Neural crest cell (in vitro differentiated cells): ENCODE measurements around the gene CNP. TPM values are rescaled to one million over a fixed set of nuclear protein-coding genes. Genes with fewer than 3 reads are reported as not detected.
"Not testable (repeated sequence)": the region's sequence is repeated elsewhere in the genome, so short reads cannot be mapped to it uniquely, and the experiment has no call there.

Experiments
- DNase-seq: peaks from one replicate; pipeline ENCODE4 v3.0.0; 2021; ENCODE audit warnings: low read depth, mixed read lengths, low spot score
- H3K27ac Mint-ChIP-seq: one replicate; pipeline ENCODE4 v1.8.0; 2021; ENCODE audit warnings: mild to moderate bottlenecking, mixed read lengths; ENCODE audit not compliant: unreplicated experiment
- H3K27me3 Mint-ChIP-seq: 2 replicates; pipeline ENCODE4 v1.8.0; 2021; ENCODE audit warnings: low read depth, mild to moderate bottlenecking, mixed read lengths
- H3K36me3 Mint-ChIP-seq: 2 replicates; pipeline ENCODE4 v1.8.0; 2021; ENCODE audit warnings: low read depth, mild to moderate bottlenecking, mixed read lengths
- H3K4me1 Mint-ChIP-seq: 2 replicates; pipeline ENCODE4 v1.8.0; 2021; ENCODE audit warnings: mixed read lengths
- H3K4me3 Mint-ChIP-seq: one replicate; pipeline ENCODE4 v1.8.0; 2021; ENCODE audit warnings: mild to moderate bottlenecking, mixed read lengths
- H3K9me3 Mint-ChIP-seq: 2 replicates; pipeline ENCODE4 v1.8.0; 2021; ENCODE audit warnings: mixed read lengths
- CTCF ChIP-seq: fragments of 200-600 bp; sonication (generic); conservative IDR thresholded peaks from 2 replicates; pipeline ENCODE4 v1.5.0; 2021; ENCODE audit warnings: antibody characterized with exemption, mild to moderate bottlenecking
- total RNA-seq: library from RNA; stranded (reverse); gene quantifications from 2 replicates; pipeline ENCODE4 v1.2.1, GENCODE V29; 2021

The CNP gene
- total RNA-seq, 1 donor from 2014 or later: 213 TPM

DNA sequence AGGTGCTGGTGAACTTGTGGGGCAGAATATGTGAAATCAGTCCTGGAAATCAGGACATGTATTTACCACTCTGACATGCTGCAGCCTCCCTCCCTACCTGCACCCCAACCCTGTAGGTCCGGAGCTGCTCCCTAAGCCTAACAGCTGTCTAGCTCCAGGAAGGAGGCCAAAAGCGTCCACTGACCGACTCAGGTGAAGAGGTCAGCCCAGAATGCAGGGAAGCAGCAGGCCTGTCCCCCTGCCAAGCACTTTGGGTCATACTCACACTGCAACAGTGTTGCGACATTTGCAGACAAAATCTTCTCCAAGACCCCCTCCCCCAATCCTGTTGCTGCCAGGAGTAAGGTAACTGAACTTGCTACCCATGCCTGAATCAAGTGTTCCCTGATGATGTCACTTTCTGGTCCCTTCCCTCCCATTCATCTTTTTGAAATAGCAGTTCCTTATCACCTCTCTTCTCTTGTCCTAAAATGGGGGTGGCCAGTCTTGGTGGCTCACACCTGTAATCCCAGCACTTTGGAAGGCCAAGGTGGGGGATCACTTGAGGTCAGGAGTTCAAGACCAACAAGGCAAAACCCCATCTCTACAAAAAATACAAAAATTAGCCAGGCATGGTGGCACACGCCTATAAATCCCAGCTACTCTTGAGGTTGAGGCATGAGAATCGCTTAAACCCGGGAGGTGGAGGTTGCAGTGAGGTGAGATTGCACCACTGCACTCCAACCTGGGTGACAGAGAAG lies 46.6 kb upstream of the CNP start:
- Mint-ChIP-seq H3K4me3 (peak overlapping the region; percentile 96), H3K27ac (peak overlapping the region; percentile 96), H3K36me3 (no peaks in the 10 kb centered on the region), H3K4me1 (peaks cover 38% of the 10 kb centered on the region), H3K9me3 (no peaks in the 10 kb centered on the region), H3K27me3 (no peaks in the 10 kb centered on the region)
- DNase-seq: no peak
- TF ChIP-seq CTCF: no peak

DNA sequence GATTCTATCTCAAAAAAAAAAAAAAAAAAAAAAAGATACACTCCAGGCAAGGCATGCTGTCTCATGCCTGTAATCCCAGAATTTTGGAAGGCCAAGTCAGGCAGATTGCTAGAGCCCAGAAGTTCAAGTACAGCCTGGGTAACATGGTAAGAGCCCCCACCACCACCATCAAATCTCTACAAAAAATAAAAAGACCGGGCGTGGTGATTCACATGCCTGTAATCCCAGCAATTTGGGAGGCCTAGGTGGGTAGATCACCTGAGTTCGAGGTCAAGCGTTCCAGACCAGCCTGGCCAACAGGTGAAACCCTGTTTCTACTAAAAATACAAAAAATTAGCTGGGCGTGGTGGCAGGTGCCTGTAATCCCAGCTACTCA lies 46.0 kb upstream of the CNP start:
- no peak for DNase-seq
- no peak for TF ChIP-seq CTCF
- H3K9me3 Mint-ChIP-seq: no peaks in the 10 kb centered on the region
- no peaks in the 10 kb centered on the region for H3K36me3 Mint-ChIP-seq
- H3K27me3 Mint-ChIP-seq: no peaks in the 10 kb centered on the region
- no peak overlapping the region for H3K27ac Mint-ChIP-seq
- no peak overlapping the region for H3K4me3 Mint-ChIP-seq
- peaks cover 34% of the 10 kb centered on the region for H3K4me1 Mint-ChIP-seq

DNA sequence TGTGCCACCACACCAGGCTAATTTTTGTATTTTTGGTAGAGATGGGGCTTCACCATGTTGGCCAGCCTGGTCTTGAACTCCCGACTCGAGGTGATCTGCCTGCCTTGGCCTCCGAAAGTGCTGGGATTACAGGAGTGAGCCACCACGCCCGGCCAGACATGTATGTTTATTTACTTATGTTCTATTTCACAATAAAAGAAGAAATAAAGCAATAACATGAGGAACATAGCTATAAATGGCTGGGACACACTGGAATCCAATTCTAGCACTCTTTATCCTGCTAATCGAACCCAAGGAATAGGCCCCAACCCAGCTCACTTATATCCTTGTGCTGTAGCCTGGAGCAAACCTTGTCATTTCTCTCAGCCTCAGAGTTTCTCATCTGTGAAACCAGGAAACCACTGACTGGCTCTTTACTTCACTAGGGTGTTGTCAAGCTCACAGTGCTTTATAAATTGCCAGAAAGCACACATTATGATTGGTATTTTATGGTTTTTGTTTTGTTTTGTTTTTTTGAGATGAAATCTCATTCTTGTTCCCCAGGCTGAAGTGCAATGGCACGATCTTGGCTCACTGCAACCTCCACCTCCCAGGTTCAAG lies 40.5 kb upstream of the CNP start:
- H3K9me3 Mint-ChIP-seq: no peaks in the 10 kb centered on the region
- H3K4me3 Mint-ChIP-seq: no peak overlapping the region
- no peaks in the 10 kb centered on the region for H3K27me3 Mint-ChIP-seq
- DNase-seq: no peak
- peaks cover 26% of the 10 kb centered on the region for H3K4me1 Mint-ChIP-seq
- TF ChIP-seq CTCF: no peak
- H3K27ac Mint-ChIP-seq: no peak overlapping the region
- H3K36me3 Mint-ChIP-seq: no peaks in the 10 kb centered on the region

- TF ChIP-seq CTCF: no peak
- Mint-ChIP-seq H3K27me3 (no peaks in the 10 kb centered on the region), H3K9me3 (no peaks in the 10 kb centered on the region), H3K4me1 (peaks cover 29% of the 10 kb centered on the region), H3K27ac (no peak overlapping the region), H3K4me3 (peak overlapping the region; percentile 91), H3K36me3 (no peaks in the 10 kb centered on the region)
- DNase-seq: no peak
Observed at GRCh38 chr17:41928693-41929251, 37.8 kb upstream of the CNP start.

- peak; percentile 62 for TF ChIP-seq CTCF
- peak; percentile 91 for DNase-seq
- Mint-ChIP-seq H3K4me1 (peaks cover 29% of the 10 kb centered on the region), H3K4me3 (peak within 1 kb of the TSS; percentile 91), H3K36me3 (no peaks in the 10 kb centered on the region), H3K27ac (peak within 1 kb of the TSS; percentile 97), H3K9me3 (no peaks in the 10 kb centered on the region), H3K27me3 (no peaks in the 10 kb centered on the region)
Observed at GRCh38 chr17:41930009-41930832, 36.4 kb upstream of the CNP start, which contains the start of gene ODAD4. Gene ODAD4 (plus strand): TSS chr17:41930617. CDS start chr17:41930724, 107 bp downstream.

DNA sequence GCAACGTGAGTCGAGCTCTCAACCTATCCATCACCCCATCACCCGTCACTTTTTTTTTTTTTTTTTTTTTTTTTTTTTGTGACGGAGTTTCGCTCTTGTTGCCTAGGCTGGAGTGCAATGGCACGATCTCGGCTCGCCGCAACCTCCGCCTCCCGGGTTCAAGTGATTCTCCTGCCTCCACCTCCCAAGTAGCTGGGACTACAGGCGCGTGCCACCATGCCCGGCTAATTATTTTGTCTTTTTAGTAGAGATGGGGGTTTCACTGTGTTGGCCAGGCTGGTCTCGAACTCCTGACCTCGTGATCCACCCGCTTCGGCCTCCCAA lies 35.8 kb upstream of the CNP start:
- not testable (repeated sequence) for H3K36me3 Mint-ChIP-seq, DNase-seq, H3K27me3 Mint-ChIP-seq, H3K9me3 Mint-ChIP-seq
- Mint-ChIP-seq H3K27ac (peak overlapping the region; percentile 97), H3K4me3 (peak overlapping the region; percentile 91), H3K4me1 (peaks cover 29% of the 10 kb centered on the region)

DNA sequence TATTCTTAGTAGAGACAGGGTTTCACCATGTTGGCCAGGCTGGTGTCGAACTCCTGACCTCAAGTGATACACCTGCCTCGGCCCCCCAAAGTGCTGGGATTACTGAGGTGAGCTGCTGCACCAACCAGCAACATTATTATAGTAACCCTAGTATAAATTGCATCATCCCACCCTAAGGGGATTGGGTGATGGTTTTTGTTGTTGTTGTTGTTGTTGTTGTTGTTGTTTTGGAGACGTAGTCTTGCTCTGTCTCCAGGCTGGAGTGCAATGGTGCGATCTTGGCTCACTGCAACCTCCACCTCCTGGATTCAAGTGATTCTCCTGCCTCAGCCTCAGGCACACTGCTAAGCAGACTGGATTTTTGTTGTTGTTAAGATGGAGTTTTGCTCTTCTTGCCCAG lies 34.9 kb upstream of the CNP start:
- H3K4me1 Mint-ChIP-seq: peaks cover 29% of the 10 kb centered on the region
- H3K9me3 Mint-ChIP-seq, H3K36me3 Mint-ChIP-seq, H3K27ac Mint-ChIP-seq, H3K4me3 Mint-ChIP-seq, H3K27me3 Mint-ChIP-seq, DNase-seq: not testable (repeated sequence)
